HG02610 (cell line): Measurements from ENCODE around the gene PPP1R37.

Experiments
- ATAC-seq: cut with Tn5 transposase; IDR thresholded peaks from one replicate; pipeline ENCODE4 v1.9.1; 2021; ENCODE audit warnings: mild to moderate bottlenecking, moderate library complexity; ENCODE audit not compliant: unreplicated experiment

The PPP1R37 gene

GRCh38 chr19:45136507-45137178, 43.7 kb downstream of the PPP1R37 start:
- no peak for ATAC-seq

GRCh38 chr19:45137179-45137761, 44.3 kb downstream of the PPP1R37 start:
- peak; percentile 76 for ATAC-seq

GRCh38 chr19:45138303-45138751, 45.3 kb downstream of the PPP1R37 start:
- no peak for ATAC-seq

GRCh38 chr19:45139286-45140143, 46.5 kb downstream of the PPP1R37 start:
- ATAC-seq = no peak

- no peak for ATAC-seq
Observed at GRCh38 chr19:45140144-45140503, 47.1 kb downstream of the PPP1R37 start.

GRCh38 chr19:45140533-45140932, 47.6 kb downstream of the PPP1R37 start:
- ATAC-seq = no peak

GRCh38 chr19:45141203-45141900, 48.4 kb downstream of the PPP1R37 start:
- ATAC-seq = no peak

GRCh38 chr19:45142016-45142725, 49.2 kb downstream of the PPP1R37 start:
- ATAC-seq = no peak

- no peak for ATAC-seq
Observed at GRCh38 chr19:45142726-45143110, 49.7 kb downstream of the PPP1R37 start.

- ATAC-seq = no peak
Observed at GRCh38 chr19:45144431-45145269, 51.7 kb downstream of the PPP1R37 start.

- ATAC-seq = no peak
Observed at GRCh38 chr19:45145270-45146189, 52.6 kb downstream of the PPP1R37 start.

GRCh38 chr19:45146251-45146650, 53.3 kb downstream of the PPP1R37 start:
- no peak for ATAC-seq

- ATAC-seq = no peak
Observed at GRCh38 chr19:45146741-45147205, 53.8 kb downstream of the PPP1R37 start.

- no peak for ATAC-seq
Observed at GRCh38 chr19:45147835-45148676, 55.1 kb downstream of the PPP1R37 start.

- ATAC-seq = no peak
Observed at GRCh38 chr19:45149129-45149528, 56.1 kb downstream of the PPP1R37 start.

- no peak for ATAC-seq
Observed at GRCh38 chr19:45150180-45150579, 57.2 kb downstream of the PPP1R37 start.

- ATAC-seq = no peak
Observed at GRCh38 chr19:45150751-45151281, 57.8 kb downstream of the PPP1R37 start.
